Measurements from ENCODE around the gene MB21D2.

- TF ChIP-seq CTCF (IDR thresholded peaks at IDR 0.05), result no peak
- TF ChIP-seq POLR2A (IDR thresholded peaks at IDR 0.05), result no peak
Observed at GRCh38 chr3:192842711-192843110, 74.9 kb downstream of the MB21D2 start.
